ENCODE data around the gene ZNF552. TPM values are rescaled to one million over a fixed set of nuclear protein-coding genes. Genes with fewer than 3 reads are reported as not detected.

The ZNF552 gene
- total and polyA plus RNA-seq, 2 of the 8 experiments (the other 6 are each of a cell fraction or from before 2014, with no cell fraction given): 5.9 to 11.6 TPM

DNA sequence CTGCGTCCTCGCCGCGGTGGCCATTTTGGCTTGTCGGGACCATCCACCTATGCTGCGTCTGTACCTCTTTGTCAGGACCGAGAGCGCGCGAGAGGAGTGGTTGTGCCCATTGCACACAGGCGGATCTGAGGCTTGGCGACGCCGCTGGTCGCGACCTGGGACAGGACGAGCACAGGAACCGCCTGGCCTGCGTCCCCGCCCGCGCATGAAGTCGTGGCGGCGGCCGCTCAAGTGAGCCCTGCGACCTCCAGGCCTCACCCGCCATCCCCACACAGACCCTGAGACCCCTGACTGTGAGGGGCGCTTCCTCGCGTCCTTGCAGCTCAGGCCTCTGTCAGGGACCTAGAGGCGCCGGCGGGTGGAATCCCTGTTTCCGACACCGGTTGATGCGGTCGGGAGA is 28.4 kb downstream of the ZNF552 start:
- peaks cover 4% of the 10 kb centered on the region in 2 experiments; a peak in 2 of 4 replicates for H3K79me2 ChIP-seq (ENCODE audit: control insufficient read depth in 1 of 2, insufficient read depth in 2 of 2, low read length in 2 of 2)
- WGBS, 2 experiments (ENCODE audit: extremely low coverage in 1 of 2, insufficient coverage in 1 of 2, insufficient read length in 1 of 2, insufficient replicate concordance in 2 of 2, low coverage in 1 of 2, low lambda C conversion rate in 2 of 2, missing lambda C conversion rate in 1 of 2): 97% methylated on average over 27 of the region's 38 CpGs; no CpG with 5 or more reads in 1 of the 2 experiments
- no peak for TF ChIP-seq BACH1 (IDR thresholded peaks at IDR 0.05; ENCODE audit: low read length)
- no peak for TF ChIP-seq SRF (IDR thresholded peaks at IDR 0.05; ENCODE audit: low read depth, low read length)
- no peak for TF ChIP-seq PHF8 (conservative IDR thresholded peaks at IDR 0.05; ENCODE audit: low read depth, low read length)
- no peak for TF ChIP-seq SIX5 (IDR thresholded peaks at IDR 0.05; ENCODE audit: low read depth, low read length)
- TF ChIP-seq MAFK (IDR thresholded peaks at IDR 0.05; ENCODE audit: low read depth, low read length): no peak
- TF ChIP-seq HDAC2 (IDR thresholded peaks at IDR 0.05; ENCODE audit: borderline replicate concordance in 1 of 2, low read depth in 2 of 2, low read length in 2 of 2): no peak
- no peak for TF ChIP-seq CREB1 (IDR thresholded peaks at IDR 0.05)
- TF ChIP-seq TBP (IDR thresholded peaks at IDR 0.05; ENCODE audit: low read depth, low read length): no peak
- no peak for TF ChIP-seq RAD21 (IDR thresholded peaks at IDR 0.05 in 1 of 2, conservative IDR thresholded peaks at IDR 0.05 in 1 of 2; ENCODE audit: low read depth in 2 of 2, low read length in 2 of 2)

More for the DNA sequence above, 28.4 kb downstream of the ZNF552 start:
- H2AFZ ChIP-seq (ENCODE audit: low read length): no peak overlapping the region
- H4K8ac ChIP-seq (ENCODE audit: extremely low read depth, insufficient read depth, low read length): no peak overlapping the region
- H3K4me3 ChIP-seq (ENCODE audit: extremely low read depth in 1 of 4, insufficient read depth in 2 of 4, low read depth in 3 of 4, low read length in 4 of 4): no peak overlapping the region
- no peak overlapping the region; a peak in 1 of 7 replicates for H3K9ac ChIP-seq (replicated peaks in 1 of 4; ENCODE audit: extremely low read depth in 1 of 4, low read depth in 3 of 4, low read length in 3 of 4)
- H4K20me1 ChIP-seq (replicated peaks in 1 of 2; ENCODE audit: control insufficient read depth in 1 of 2, insufficient read depth in 2 of 2, low read length in 2 of 2): peaks cover 0 to 9% of the 10 kb centered on the region in 2 experiments
- CTCF ChIA-PET (ENCODE audit: partially characterized antibody): interaction anchor here (1.1 to 2.1 kb wide), 2 partner anchors 11 to 14 kb away, joined by 3 to 4 read pairs; no protein-coding TSS in a partner anchor
- H3K14ac ChIP-seq (ENCODE audit: insufficient read length): no peak overlapping the region
- peaks cover 0 to 11% (median 2%) of the 10 kb centered on the region in 4 experiments; a peak in 4 of 8 replicates for H3K36me3 ChIP-seq (ENCODE audit: control insufficient read depth in 2 of 4, insufficient read depth in 4 of 4, low read length in 3 of 4)
- H3K79me1 ChIP-seq (ENCODE audit: low read depth, low read length): no peaks in the 10 kb centered on the region; the same call in 1 of the 2 replicates
- H4K91ac ChIP-seq (replicated peaks; ENCODE audit: insufficient read length, low read length): peak overlapping the region; percentile 22
- no peak overlapping the region for H2BK120ac ChIP-seq (replicated peaks; ENCODE audit: low read depth, low read length)
- no peak overlapping the region for H2BK20ac ChIP-seq (ENCODE audit: low read length)
- POLR2A ChIA-PET (ENCODE audit: partially characterized antibody): interaction anchor here (1.0 to 1.3 kb wide), 6 partner anchors 12 to 40 kb away, joined by 4 to 7 read pairs (median 4); partner anchors contain the start of gene ZNF776
- H4K5ac ChIP-seq (ENCODE audit: insufficient read length, low read depth, low read length): no peak overlapping the region
- H3K18ac ChIP-seq (ENCODE audit: extremely low read depth, low read length): no peak overlapping the region
- no peak overlapping the region for H2BK5ac ChIP-seq (ENCODE audit: low read depth, low read length)
- H3K4me1 ChIP-seq (replicated peaks in 1 of 4; ENCODE audit: control insufficient read depth in 3 of 4, insufficient read depth in 4 of 4, low read length in 3 of 4): peaks cover 0 to 2% (median 0%) of the 10 kb centered on the region in 4 experiments; a peak in 1 of 7 replicates
- no peaks in the 10 kb centered on the region for H3K23me2 ChIP-seq (ENCODE audit: low read depth, low read length)
- no peak overlapping the region for H3K4ac ChIP-seq (replicated peaks; ENCODE audit: insufficient read length, low read depth, low read length)
- no peak overlapping the region for H3K56ac ChIP-seq (replicated peaks; ENCODE audit: insufficient read length, low read depth, low read length)
- H3K27ac ChIP-seq (ENCODE audit: low read depth, low read length): no peak overlapping the region
- no peak overlapping the region for H3K23ac ChIP-seq (ENCODE audit: insufficient read length)
- no peak overlapping the region for H2BK15ac ChIP-seq (ENCODE audit: low read length)
- H2AK5ac ChIP-seq (ENCODE audit: low read depth, low read length): no peak overlapping the region
- no peaks in the 10 kb centered on the region for H3K9me3 ChIP-seq (ENCODE audit: insufficient read depth in 2 of 2, low read depth in 1 of 2, low read length in 1 of 2)
- H3K4me2 ChIP-seq (ENCODE audit: insufficient read depth in 1 of 2, low read depth in 2 of 2, low read length in 2 of 2): no peak overlapping the region
- no peaks in the 10 kb centered on the region for H3K27me3 ChIP-seq (replicated peaks in 1 of 4; ENCODE audit: control insufficient read depth in 3 of 4, extremely low read depth in 1 of 4, insufficient read depth in 3 of 4, low read length in 3 of 4)
- H2BK12ac ChIP-seq (ENCODE audit: low read depth, low read length): no peak overlapping the region
- no peak for DNase-seq (ENCODE audit: low read depth in 1 of 2, low spot score in 2 of 2)
- FAIRE-seq: no peak
